ENCODE results near the gene ENO4.

The ENO4 gene

GRCh38 chr10:116868722-116869121, 19.4 kb downstream of the ENO4 start:
- FAIRE-seq = no peak

DNA sequence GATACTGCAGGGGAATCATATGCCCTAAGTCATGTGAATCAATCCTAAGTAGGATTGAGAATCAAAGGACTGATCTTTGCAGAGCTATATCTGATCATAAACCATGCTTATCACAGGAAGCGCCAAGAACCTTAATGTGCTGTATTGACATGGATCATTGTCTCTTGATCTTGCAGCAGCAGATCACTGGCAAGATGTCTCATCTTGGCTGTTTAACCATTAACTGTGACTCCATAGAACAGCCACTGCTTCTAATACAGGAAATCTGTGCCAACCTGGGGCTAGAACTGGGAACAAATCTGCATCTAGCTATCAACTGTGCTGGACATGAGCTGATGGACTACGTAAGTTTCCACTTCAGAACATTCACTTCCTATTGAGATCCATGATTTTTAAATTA, 21.6 kb downstream of the ENO4 start:
- no peak for FAIRE-seq

- no peak for FAIRE-seq
These were observed 23.8 kb downstream of the ENO4 start for GRCh38 chr10:116873134-116873533.

DNA sequence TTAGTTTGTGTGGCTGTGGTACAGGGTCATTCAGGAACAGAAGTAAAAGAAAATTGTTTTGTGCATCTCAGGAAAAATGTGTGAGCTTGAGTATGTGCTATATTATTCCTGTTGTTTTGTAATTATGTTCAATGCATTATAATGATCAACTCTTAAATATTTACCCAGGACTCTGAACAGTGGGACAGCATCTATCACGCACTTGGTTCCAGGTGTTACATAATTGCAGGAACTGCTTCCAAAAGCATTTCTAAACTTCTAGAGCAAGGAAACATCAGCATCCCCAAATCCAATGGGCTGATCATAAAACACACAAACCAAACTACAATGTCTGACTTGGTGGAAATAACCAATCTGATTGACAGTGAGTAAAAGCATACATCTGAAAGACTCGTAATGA, 26.6 kb downstream of the ENO4 start:
- no peak for FAIRE-seq

DNA sequence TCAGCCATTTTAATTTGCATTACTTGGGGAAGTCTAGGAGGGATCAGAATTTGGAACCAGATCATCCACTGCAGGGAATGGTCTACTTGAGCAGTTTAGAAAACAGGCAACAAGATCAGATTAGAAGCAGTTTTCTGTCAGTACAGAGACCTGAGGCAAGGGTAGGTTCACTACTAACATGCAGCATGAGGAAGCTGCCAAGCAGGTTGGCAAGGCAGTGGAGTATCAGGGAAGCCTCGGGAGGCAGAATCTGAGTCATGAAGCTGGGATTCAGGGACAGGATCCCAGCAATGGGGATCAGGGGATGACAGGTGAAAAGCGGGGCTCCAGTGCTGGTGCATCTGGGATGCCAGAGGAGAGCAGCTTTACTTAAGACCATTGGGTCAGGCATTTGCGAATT, 28.1 kb downstream of the ENO4 start:
- no peak for FAIRE-seq

- no peak for FAIRE-seq
These were observed 28.8 kb downstream of the ENO4 start for GRCh38 chr10:116878123-116878522.

- no peak for FAIRE-seq
These were observed 30.5 kb downstream of the ENO4 start for GRCh38 chr10:116879817-116880216.

- FAIRE-seq = no peak
These were observed 31.6 kb downstream of the ENO4 start for GRCh38 chr10:116880716-116881482.

GRCh38 chr10:116882639-116883038, 33.3 kb downstream of the ENO4 start:
- no peak for FAIRE-seq

DNA sequence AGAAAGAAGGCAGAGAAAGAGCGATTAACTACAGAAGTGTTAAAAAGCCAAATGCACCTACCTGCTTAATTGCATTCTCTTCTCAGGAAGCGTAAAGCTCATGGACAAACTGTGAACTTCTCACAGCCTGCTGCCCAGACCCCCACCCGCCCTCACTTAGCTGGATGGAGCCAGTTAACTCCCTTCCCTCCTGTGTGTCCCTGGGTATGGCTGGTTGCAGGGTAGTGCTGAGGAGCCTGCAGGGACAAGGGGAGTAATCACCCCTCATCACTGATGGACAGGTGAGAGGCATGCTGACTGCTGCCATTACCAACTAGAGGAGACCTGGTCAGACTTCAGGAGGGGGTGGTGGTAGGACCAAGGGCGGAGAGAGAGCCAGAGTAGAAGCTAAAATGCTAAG, 37.5 kb downstream of the ENO4 start:
- no peak for FAIRE-seq

- no peak for FAIRE-seq
These were observed 39.2 kb downstream of the ENO4 start for GRCh38 chr10:116888380-116889055.

GRCh38 chr10:116889066-116889465, 39.8 kb downstream of the ENO4 start:
- no peak for FAIRE-seq

DNA sequence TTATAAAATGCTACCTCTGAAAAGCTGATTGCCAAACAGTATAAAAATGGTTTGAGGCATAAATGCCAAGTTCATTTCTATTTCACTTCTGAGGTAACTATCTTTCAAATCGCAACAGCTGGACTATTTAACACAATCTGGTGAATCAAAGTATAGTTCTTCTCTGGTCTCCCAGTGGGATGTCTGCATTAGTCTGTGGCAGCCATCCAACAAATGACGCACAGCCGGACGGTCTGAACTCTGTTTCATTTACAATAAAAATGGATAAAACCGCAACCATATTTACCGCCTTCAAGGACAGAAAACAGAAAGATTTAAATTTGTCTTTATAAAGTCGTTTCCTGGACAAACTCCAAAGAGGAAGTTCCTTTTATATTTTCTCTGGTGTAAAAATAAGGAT, 41.9 kb downstream of the ENO4 start:
- FAIRE-seq = no peak

DNA sequence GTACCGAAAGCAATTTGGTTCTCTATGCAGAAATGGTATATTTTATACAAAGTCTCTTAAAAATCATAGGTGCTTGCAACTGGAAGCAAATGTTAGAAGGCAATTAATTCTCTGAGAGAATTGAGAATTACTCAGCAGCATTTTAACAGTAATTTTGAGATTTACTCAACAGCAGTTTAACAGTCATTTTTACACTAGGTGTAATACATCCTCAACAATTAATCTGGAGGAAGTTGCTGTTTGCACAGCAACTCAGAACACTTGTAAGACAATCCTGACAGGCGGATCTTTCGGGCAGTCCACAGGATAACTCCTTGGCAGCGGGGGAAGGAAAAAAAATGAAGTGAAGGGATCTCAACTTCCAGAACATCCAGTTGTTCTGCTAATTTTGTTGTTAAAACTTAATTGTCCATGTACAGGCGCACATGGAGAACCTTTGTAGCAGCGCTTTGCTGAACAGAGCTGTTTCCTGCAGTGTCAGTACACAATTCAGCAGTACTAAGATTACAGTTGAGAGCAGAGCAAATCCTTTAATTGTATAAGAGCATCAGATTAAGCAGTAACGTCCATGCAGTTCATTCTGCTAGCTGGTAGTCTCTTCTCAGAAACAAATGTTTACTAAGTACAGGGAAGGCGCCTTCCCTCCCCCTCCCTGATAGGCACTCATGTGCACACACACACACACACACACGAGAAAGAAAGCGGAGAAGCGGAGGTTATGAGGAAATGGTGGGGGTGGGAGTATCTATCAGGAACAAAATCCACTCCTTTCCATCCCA, 43.8 kb downstream of the ENO4 start:
- no peak for FAIRE-seq

DNA sequence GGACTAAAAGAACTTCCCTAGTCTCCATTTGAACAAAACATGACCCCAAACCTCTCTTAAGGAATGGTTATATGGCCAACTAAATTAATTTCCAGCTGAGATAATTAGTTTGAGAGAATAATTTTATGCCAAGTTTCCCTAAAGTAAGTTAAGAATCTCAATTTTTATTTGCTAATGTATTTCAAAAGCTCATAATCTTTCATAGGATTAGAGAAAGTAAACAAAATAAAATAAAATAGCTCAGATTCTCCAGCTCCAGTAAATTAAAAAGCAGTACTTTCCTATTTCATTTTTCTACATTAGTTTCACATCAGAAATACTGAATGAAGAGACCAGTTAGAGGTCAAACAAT, 44.4 kb downstream of the ENO4 start:
- FAIRE-seq = no peak

GRCh38 chr10:116899626-116900025, 50.3 kb downstream of the ENO4 start:
- FAIRE-seq = no peak

DNA sequence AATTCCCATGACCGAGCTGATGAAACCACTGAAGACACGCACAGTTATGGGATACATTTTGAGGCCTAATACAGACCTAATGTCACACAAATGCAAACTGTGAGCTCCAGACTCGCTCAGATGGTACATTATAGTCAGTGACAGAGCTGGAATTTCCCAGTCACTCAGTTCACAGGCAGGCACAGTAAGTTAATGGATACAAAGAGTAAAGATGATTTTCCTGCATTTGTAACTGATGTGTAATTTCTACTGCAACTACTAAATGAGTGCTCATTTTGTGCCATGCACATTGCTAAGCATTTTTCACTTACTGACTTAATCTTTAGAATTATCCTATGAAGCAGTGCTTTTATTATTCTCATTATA, 56.5 kb downstream of the ENO4 start:
- FAIRE-seq = no peak

DNA sequence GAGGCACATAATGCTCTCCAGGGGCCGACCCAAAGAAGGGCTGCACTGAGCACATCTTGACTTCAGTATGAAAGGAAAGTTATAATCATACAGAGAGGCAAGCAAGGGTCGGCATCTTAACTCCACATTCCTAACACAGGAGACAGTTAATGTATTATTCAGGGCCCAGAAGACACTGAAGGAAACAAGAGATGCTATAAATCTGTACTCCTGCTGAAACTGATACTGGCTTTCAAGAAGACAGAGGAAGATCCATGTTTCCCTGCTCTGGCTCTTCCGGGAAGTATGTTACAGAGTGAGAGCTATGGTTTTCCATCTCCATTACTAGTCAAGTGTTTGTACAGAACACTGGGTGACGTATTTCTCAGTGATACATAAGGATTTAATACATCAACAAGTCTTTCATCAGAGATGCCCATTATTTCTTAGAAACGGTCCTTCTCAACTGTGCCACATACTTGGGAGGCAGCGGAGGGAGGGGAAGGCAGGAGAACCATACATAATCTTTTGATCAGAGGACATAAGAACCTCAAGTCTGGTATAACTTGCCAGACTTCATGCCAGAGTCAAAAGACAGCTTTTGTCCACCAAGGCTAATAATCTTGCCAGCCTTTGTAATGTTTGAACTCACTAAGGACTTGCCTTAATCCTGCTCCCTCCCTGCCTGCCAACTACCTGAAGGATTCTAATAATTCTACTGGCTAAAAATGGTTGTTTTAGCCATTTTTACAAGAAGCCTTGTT, 58.1 kb downstream of the ENO4 start:
- FAIRE-seq = no peak

DNA sequence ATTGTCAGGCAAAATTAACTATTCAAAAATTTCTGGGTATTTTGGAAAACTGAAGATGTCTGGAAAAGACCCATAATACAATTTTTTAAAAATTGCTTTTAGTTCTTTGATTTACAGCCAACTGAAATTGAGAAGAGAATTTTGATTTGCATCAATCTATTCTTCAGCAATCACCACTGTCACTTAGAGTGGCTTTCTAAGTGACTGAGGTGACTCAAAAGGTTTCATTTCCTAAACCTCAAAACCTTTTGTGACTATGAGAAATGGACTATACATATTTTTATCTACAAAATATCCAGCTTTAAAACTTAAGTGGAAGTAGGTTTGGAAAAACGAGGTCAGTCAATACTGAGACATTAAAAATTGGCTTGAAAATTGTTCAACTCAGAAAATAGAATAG, 60.0 kb downstream of the ENO4 start:
- FAIRE-seq = no peak

- no peak for FAIRE-seq
These were observed 61.6 kb downstream of the ENO4 start for GRCh38 chr10:116910910-116911309.

DNA sequence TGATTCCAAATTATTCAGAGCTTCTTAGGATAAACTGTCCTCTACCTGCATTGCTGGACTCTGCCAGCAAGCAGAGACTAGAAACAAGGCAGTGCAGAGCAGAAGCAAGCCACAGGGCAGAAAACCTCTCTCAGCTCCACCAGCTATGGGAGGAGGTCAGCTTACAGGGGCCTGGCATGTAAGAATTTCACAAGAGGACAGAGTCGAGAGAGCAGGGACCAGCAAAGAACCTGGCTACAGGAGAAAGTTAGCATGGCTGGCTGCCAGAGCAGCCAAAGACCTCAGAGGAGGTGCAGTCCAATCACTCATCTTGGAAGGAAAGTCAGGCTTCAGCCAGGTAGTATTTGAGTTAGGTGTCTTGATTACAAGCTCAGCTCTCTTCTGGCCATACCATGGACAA, 62.9 kb downstream of the ENO4 start:
- no peak for FAIRE-seq

GRCh38 chr10:116913695-116914094, 64.4 kb downstream of the ENO4 start:
- no peak for FAIRE-seq

DNA sequence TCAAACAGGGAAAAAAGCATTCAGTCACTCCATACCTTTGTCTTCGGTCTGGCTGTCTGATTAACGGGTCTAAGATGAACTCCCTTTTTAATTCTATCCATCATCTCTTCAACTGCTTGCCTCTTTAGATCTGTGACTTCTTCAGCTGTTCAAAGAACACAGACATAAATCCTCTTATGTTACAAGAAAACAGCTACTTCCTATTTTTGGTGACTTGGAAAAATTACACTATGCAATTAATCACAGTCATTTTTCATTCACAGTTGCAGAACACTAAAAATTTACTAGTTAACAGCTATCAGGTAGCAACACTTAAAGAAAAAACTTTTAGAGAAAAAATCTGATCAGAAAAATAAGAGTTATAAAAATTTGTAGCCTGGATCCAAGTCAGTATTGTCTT, 66.0 kb downstream of the ENO4 start:
- FAIRE-seq = no peak
